C4-2B (cell line): Measurements from ENCODE around the gene FJX1.

ENCODE experiments used
- CTCF ChIP-seq: fragments of 450-650 bp; conservative IDR thresholded peaks from 2 replicates; pipeline ENCODE4 v1.5.1; 2017; ENCODE audit warnings: mild to moderate bottlenecking
- ZFX ChIP-seq: fragments of 450-650 bp; IDR thresholded peaks from 2 replicates; pipeline ENCODE4 v1.6.1; 2017

GRCh38 chr11:35618497-35619115 lies 346 bp downstream of the FJX1 start:
- TF ChIP-seq CTCF = peak; percentile 31
- peak; percentile 92 for TF ChIP-seq ZFX
